Lower leg skin (tissue), 3 donors: ENCODE results near the gene ORC6.

Source experiments
- CTCF ChIP-seq, 3 donors: fragments of 450-650 bp; IDR thresholded peaks; one replicate each; pipeline ENCODE4 v1.5.1; 2016; ENCODE audit warnings: antibody characterized with exemption in 3 of 3, mild to moderate bottlenecking in 3 of 3, moderate library complexity in 2 of 3
- POLR2A ChIP-seq, 2 donors: fragments of 450-650 bp; IDR thresholded peaks; one replicate each; pipeline ENCODE4 v1.6.1; 2016 to 2017; ENCODE audit warnings: antibody characterized with exemption in 2 of 2, mild to moderate bottlenecking in 1 of 2, moderate library complexity in 1 of 2

DNA sequence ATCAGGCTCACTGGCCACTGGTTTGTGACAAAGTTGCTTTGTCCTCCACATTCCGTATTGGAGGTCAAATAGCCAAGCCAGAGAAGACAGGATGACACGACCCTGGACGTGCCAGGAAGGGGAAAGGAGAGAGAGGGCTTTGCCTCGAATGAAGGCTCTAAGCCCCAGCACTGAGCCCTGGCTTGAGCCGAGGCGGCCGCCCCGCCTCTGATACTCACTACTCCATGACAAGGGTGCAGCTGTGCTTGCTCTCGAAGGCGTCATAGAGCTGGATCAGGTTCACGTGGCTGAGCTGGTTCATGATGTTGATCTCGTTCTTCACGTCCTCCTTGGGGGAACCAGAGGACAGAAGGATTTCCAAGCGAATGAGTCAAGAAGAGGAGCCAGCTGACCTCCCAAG lies 39.3 kb downstream of the ORC6 start:
- TF ChIP-seq CTCF (IDR thresholded peaks at IDR 0.05) (no peak), POLR2A (IDR thresholded peaks at IDR 0.05) (no peak)
